Parathyroid adenoma (tissue), 2 donors: Measurements from ENCODE around the gene SLC9C1.

ENCODE experiments used
- H2AFZ ChIP-seq: fragments of 300-600 bp; sonication (generic); one replicate; pipeline ENCODE4 v1.7.0; 2017; ENCODE audit warnings: antibody characterized with exemption, mild to moderate bottlenecking
- H3K27ac ChIP-seq: fragments of 300-600 bp; sonication (generic); one replicate; pipeline ENCODE4 v1.7.0; 2017
- H3K27me3 ChIP-seq: fragments of 300-600 bp; sonication (generic); one replicate; pipeline ENCODE4 v1.7.0; 2017; ENCODE audit warnings: low read length; ENCODE audit not compliant: control insufficient read depth, insufficient read depth
- H3K36me3 ChIP-seq: fragments of 300-600 bp; sonication (generic); one replicate; pipeline ENCODE4 v1.7.0; 2017; ENCODE audit warnings: low read length; ENCODE audit not compliant: control insufficient read depth, insufficient read depth
- H3K4me1 ChIP-seq: fragments of 300-600 bp; sonication (generic); one replicate; pipeline ENCODE4 v1.7.0; 2017; ENCODE audit warnings: control low read depth
- H3K4me2 ChIP-seq: fragments of 300-600 bp; sonication (generic); one replicate; pipeline ENCODE4 v1.7.0; 2017; ENCODE audit warnings: low read length
- H3K4me3 ChIP-seq: fragments of 300-600 bp; sonication (generic); one replicate; pipeline ENCODE4 v1.7.0; 2017; ENCODE audit warnings: low read depth, low read length
- H3K79me2 ChIP-seq: fragments of 300-600 bp; sonication (generic); one replicate; pipeline ENCODE4 v1.7.0; 2017; ENCODE audit warnings: control low read depth
- H3K9ac ChIP-seq: fragments of 300-600 bp; sonication (generic); one replicate; pipeline ENCODE4 v1.7.0; 2017; ENCODE audit warnings: mild to moderate bottlenecking
- H3K9me3 ChIP-seq: fragments of 300-600 bp; sonication (generic); one replicate; pipeline ENCODE4 v1.7.0; 2017; ENCODE audit warnings: low read length; ENCODE audit not compliant: control insufficient read depth
- CTCF ChIP-seq: fragments of 300-600 bp; sonication (generic); IDR thresholded peaks from one replicate; pipeline ENCODE4 v1.7.0; 2017; ENCODE audit warnings: antibody characterized with exemption, mild to moderate bottlenecking
- donor health status: primary hyperparathyroidism.

SLC9C1 gene

GRCh38 chr3:112132975-112133448 lies 161.0 kb downstream of the SLC9C1 start, which contains the start of gene GCSAM:
TSS of gene GCSAM (minus strand) at chr3:112133248. CDS start at chr3:112133120, 128 bp downstream.
- Histone ChIP-seq H3K4me1 (no peaks in the 10 kb centered on the region), H3K9me3 (no peaks in the 10 kb centered on the region), H3K4me2 (no peak within 1 kb of the TSS), H3K4me3 (no peak within 1 kb of the TSS), H2AFZ (no peak within 1 kb of the TSS), H3K27ac (no peak within 1 kb of the TSS), H3K36me3 (no peaks in the 10 kb centered on the region), H3K79me2 (no peaks in the 10 kb centered on the region), H3K27me3 (no peaks in the 10 kb centered on the region), H3K9ac (no peak within 1 kb of the TSS)
- TF ChIP-seq CTCF: no peak

- no peak for TF ChIP-seq CTCF
- H3K9ac ChIP-seq: no peak overlapping the region
- no peaks in the 10 kb centered on the region for H3K27me3 ChIP-seq
- no peak overlapping the region for H3K4me3 ChIP-seq
- no peaks in the 10 kb centered on the region for H3K9me3 ChIP-seq
- H3K4me1 ChIP-seq: no peaks in the 10 kb centered on the region
- no peak overlapping the region for H2AFZ ChIP-seq
- H3K27ac ChIP-seq: no peak overlapping the region
- no peak overlapping the region for H3K4me2 ChIP-seq
- no peaks in the 10 kb centered on the region for H3K79me2 ChIP-seq
- no peaks in the 10 kb centered on the region for H3K36me3 ChIP-seq
Observed at GRCh38 chr3:112132554-112132953, 161.5 kb downstream of the SLC9C1 start.

DNA sequence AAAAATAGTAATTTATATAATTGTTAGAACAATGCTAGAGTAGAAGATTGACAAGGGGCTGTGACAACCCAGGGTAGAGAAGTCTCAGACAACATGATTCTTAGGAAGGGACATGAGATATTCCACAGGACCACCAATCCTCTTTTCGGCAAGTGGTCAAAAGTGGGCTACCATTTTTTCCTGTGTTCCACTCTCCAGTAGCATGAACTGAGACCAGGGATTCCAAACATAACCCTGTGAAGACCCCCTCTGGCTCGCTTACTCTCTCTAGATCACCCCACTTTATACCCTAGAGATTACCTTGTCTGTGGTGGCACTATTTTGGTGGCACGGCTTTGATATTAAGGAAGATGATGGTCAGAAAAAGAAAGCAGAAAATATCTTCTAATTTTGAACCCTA lies 161.9 kb downstream of the SLC9C1 start:
- TF ChIP-seq CTCF: no peak
- no peak overlapping the region for H3K9ac ChIP-seq
- H3K4me2 ChIP-seq: no peak overlapping the region
- H3K4me3 ChIP-seq: no peak overlapping the region
- H2AFZ ChIP-seq: no peak overlapping the region
- no peaks in the 10 kb centered on the region for H3K9me3 ChIP-seq
- no peaks in the 10 kb centered on the region for H3K79me2 ChIP-seq
- H3K27me3 ChIP-seq: no peaks in the 10 kb centered on the region
- no peak overlapping the region for H3K27ac ChIP-seq
- H3K36me3 ChIP-seq: no peaks in the 10 kb centered on the region
- H3K4me1 ChIP-seq: no peaks in the 10 kb centered on the region

- no peak for TF ChIP-seq CTCF
- no peaks in the 10 kb centered on the region for H3K9me3 ChIP-seq
Observed at GRCh38 chr3:112131111-112131510, 162.9 kb downstream of the SLC9C1 start.

GRCh38 chr3:112130638-112130993 lies 163.4 kb downstream of the SLC9C1 start:
- Histone ChIP-seq H3K9me3 (no peaks in the 10 kb centered on the region), H3K4me2 (no peak overlapping the region), H3K4me1 (no peaks in the 10 kb centered on the region)

More at GRCh38 chr3:112131111-112131510, 162.9 kb downstream of the SLC9C1 start:
- no peak overlapping the region for H2AFZ ChIP-seq
- no peaks in the 10 kb centered on the region for H3K79me2 ChIP-seq
- H3K27me3 ChIP-seq: no peaks in the 10 kb centered on the region
- H3K4me3 ChIP-seq: no peak overlapping the region
- H3K4me1 ChIP-seq: no peaks in the 10 kb centered on the region
- H3K27ac ChIP-seq: no peak overlapping the region
- no peak overlapping the region for H3K4me2 ChIP-seq
- no peak overlapping the region for H3K9ac ChIP-seq
- no peaks in the 10 kb centered on the region for H3K36me3 ChIP-seq

More at GRCh38 chr3:112130638-112130993, 163.4 kb downstream of the SLC9C1 start:
- no peak for TF ChIP-seq CTCF
- Histone ChIP-seq H3K79me2 (no peaks in the 10 kb centered on the region), H3K4me3 (no peak overlapping the region), H3K36me3 (no peaks in the 10 kb centered on the region), H3K27ac (no peak overlapping the region), H3K9ac (no peak overlapping the region), H3K27me3 (no peaks in the 10 kb centered on the region), H2AFZ (no peak overlapping the region)
